AG04449 (cell line): ENCODE measurements around the gene NAB1.

Experiments used
- CTCF ChIA-PET: fragments of 350-600 bp; formaldehyde crosslinking; extraction: SDS; loops from one replicate; lab custom pipeline; 2021; ENCODE audit warnings: antibody characterized with exemption; lab: Yijun Ruan, JAX
- POLR2A ChIA-PET: fragments of 400-600, 350-600 bp; formaldehyde crosslinking; extraction: SDS; loops from one replicate; lab custom pipeline; 2020; ENCODE audit warnings: antibody characterized with exemption, inconsistent platforms; lab: Yijun Ruan, JAX
- DNase-seq: peaks from one replicate; pipeline ENCODE4 v3.0.0-alpha.2; 2010; ENCODE audit warnings: low read depth, low spot score
- H3K4me3 ChIP-seq: 2 replicates; pipeline ENCODE4 v1.5.1; 2011; ENCODE audit warnings: low read depth, mild to moderate bottlenecking, control low read depth, low read length
- CTCF ChIP-seq: IDR thresholded peaks from one replicate; pipeline ENCODE4 v1.5.1; 2011; ENCODE audit warnings: mild to moderate bottlenecking, moderate library complexity, low read length, control low read depth, inconsistent platforms; ENCODE audit not compliant: insufficient read depth; ENCODE audit errors: missing control alignments

Gene NAB1

DNA sequence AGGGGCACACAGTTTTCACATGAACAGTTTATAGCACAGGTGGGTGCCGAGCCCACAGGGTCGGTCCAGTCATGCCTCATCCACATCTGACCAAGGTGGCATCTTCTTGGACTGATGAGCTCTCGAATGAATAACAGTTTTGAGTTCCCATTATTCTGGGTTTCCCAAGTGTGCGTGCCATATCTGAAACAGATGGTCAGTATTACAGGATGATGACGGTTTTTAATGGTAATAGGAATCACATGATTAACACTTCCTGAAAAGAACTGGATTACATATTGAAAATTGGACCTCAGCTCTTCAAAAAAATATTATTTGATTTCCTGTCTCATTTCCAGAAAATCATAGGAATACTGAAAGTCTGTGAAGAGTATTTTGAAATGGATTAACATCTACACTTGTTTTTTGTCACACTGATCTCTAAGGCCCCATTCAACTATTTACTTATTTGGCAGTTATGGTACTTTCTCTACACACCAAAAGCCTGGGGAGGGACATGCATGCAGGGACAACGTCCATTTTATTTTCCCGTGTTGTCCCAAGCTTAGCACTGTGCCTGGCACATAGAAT is 22.2 kb upstream of the NAB1 start:
- CTCF ChIA-PET: no interaction called here
- TF ChIP-seq CTCF: no peak
- no peak for DNase-seq

GRCh38 chr2:190627448-190628412 is 21.2 kb upstream of the NAB1 start:
- no peak for DNase-seq
- peak overlapping the region; percentile 55 for H3K4me3 ChIP-seq

More for the DNA sequence above, 22.2 kb upstream of the NAB1 start:
- H3K4me3 ChIP-seq: no peak overlapping the region
- POLR2A ChIA-PET: no interaction called here

GRCh38 chr2:190628591-190629319 is 20.1 kb upstream of the NAB1 start:
- no peak for DNase-seq
- CTCF ChIA-PET: interaction anchor here (1.3 kb wide), 1 partner anchor 23 kb away, joined by 4 read pairs; no protein-coding TSS in a partner anchor
- no peak overlapping the region for H3K4me3 ChIP-seq
- TF ChIP-seq CTCF: no peak
- POLR2A ChIA-PET: no interaction called here

More at GRCh38 chr2:190627448-190628412, 21.2 kb upstream of the NAB1 start:
- no peak for TF ChIP-seq CTCF
- CTCF ChIA-PET: no interaction called here
- POLR2A ChIA-PET: no interaction called here

GRCh38 chr2:190634381-190634780 is 14.5 kb upstream of the NAB1 start:
- ChIA-PET CTCF (no interaction called here), POLR2A (no interaction called here)
- no peak for DNase-seq
- no peak for TF ChIP-seq CTCF
- H3K4me3 ChIP-seq: no peak overlapping the region

DNA sequence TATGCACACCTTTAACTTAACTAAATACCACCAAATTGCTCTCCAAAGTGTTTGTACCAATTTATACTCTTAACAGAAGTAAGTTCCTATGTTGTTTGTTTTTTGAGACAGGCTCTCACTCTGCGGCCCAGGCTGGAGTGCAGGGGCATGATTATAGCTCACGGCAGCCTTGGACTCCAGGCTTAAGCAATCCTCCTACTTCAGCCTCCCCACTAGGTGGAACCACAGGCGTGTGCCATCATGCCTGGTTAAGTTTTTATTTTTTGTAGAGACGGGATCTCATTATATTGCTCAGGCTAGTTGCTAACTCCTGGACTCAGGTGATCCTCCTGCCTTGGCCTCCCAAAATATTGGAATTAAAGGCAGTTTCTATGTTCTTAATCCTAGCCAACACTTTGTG is 13.1 kb upstream of the NAB1 start:
- ChIA-PET CTCF (interaction anchor here (1.5 to 2.3 kb wide), 2 partner anchors 11 to 169 kb away, joined by 4 to 5 read pairs; no protein-coding TSS in a partner anchor), POLR2A (no interaction called here)
- H3K4me3 ChIP-seq: no peak overlapping the region
- TF ChIP-seq CTCF: no peak
- no peak for DNase-seq

DNA sequence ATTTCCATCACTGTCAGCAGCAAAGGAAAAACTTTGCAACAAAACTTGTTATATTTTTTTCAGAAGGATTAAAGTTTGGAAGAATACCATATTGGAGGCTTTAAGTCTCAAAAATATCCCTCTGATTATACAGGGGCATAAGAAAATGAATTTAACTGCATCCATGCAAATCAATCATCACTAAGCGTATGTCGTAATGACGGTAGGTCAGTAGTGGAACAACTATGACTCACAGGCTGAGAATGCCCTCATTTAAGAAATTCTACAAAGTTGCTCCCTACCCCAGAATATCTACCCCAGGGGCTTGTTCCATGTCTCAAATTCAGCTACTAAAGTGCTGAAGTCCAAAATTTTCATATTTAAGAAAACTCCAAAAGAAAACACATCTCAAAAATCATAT is 12.5 kb upstream of the NAB1 start:
- DNase-seq: no peak
- no peak overlapping the region for H3K4me3 ChIP-seq
- TF ChIP-seq CTCF: no peak
- CTCF ChIA-PET: interaction anchor here (1.5 to 2.3 kb wide), 2 partner anchors 10 to 168 kb away, joined by 4 to 5 read pairs; no protein-coding TSS in a partner anchor
- POLR2A ChIA-PET: no interaction called here
